K562 (cell line): ENCODE data around the gene TOR1A. TPM values are rescaled to one million over a fixed set of nuclear protein-coding genes. Genes with fewer than 3 reads are reported as not detected.

Experiments
- BHLHE40 ChIP-seq: IDR thresholded peaks from 2 replicates; pipeline ENCODE4 v1.6.1; 2011; ENCODE audit warnings: low read length, improper control_type of control experiment
- C11orf30 ChIP-seq: fragments of 450-650 bp; IDR thresholded peaks from 2 replicates; pipeline ENCODE4 v1.6.1; 2016; ENCODE audit warnings: low read depth, mild to moderate bottlenecking
- CBFB ChIP-seq: sonication (generic); formaldehyde crosslinking; IDR thresholded peaks from 2 replicates; pipeline ENCODE4 v1.4.0; 2020; ENCODE audit warnings: mild to moderate bottlenecking, missing genetic modification reagents
- COPS2 ChIP-seq: fragments of 450-650 bp; conservative IDR thresholded peaks from 2 replicates; pipeline ENCODE4 v1.6.1; 2016; ENCODE audit warnings: mild to moderate bottlenecking, moderate library complexity
- CTBP1 ChIP-seq: fragments of 450-650 bp; IDR thresholded peaks from 2 replicates; pipeline ENCODE4 v1.6.1; 2016; ENCODE audit warnings: borderline replicate concordance
- EHMT2 ChIP-seq: fragments of 450-650 bp; IDR thresholded peaks from 2 replicates; pipeline ENCODE4 v1.6.1; 2018; ENCODE audit warnings: antibody characterized with exemption
- ETS2 ChIP-seq: IDR thresholded peaks from 2 replicates; pipeline ENCODE4 v1.6.1; 2016; ENCODE audit warnings: borderline replicate concordance, missing genetic modification characterization, mild to moderate bottlenecking, moderate library complexity, missing compliant biosample characterization; ENCODE audit not compliant: poor library complexity, severe bottlenecking
- HIVEP1 ChIP-seq: fragments of 250-450 bp; sonication (Bioruptor Pico); IDR thresholded peaks from 2 replicates; pipeline ENCODE4 v1.4.0; 2020; ENCODE audit warnings: mild to moderate bottlenecking
- HNRNPK ChIP-seq: fragments of 200-400 bp; formaldehyde crosslinking; IDR thresholded peaks from one replicate; pipeline ENCODE4 v1.6.1; 2018; ENCODE audit warnings: mild to moderate bottlenecking, low read depth, low read length; ENCODE audit not compliant: poor library complexity, severe bottlenecking
- NELFE ChIP-seq: IDR thresholded peaks from 2 replicates; pipeline ENCODE4 v1.6.1; 2011; ENCODE audit warnings: mild to moderate bottlenecking; ENCODE audit not compliant: insufficient read depth, insufficient read length
- SMC3 ChIP-seq: conservative IDR thresholded peaks from 2 replicates; pipeline ENCODE4 v1.6.1; 2011; ENCODE audit warnings: low read depth, low read length, improper control_type of control experiment; ENCODE audit not compliant: insufficient read depth
- SREBF1 ChIP-seq: fragments of 150-350 bp; IDR thresholded peaks from 2 replicates; pipeline ENCODE4 v1.6.1; 2014; ENCODE audit warnings: antibody characterized with exemption, low read depth, low read length, borderline replicate concordance
- STAT6 ChIP-seq: sonication (generic); formaldehyde crosslinking; IDR thresholded peaks from 2 replicates; pipeline ENCODE4 v1.8.1; 2023; ENCODE audit warnings: mild to moderate bottlenecking, missing genetic modification reagents
- TEAD2 ChIP-seq: fragments of 450-650 bp; IDR thresholded peaks from 2 replicates; pipeline ENCODE4 v1.6.1; 2016; ENCODE audit warnings: missing genetic modification characterization, control low read depth, missing compliant biosample characterization
- TRIM24 ChIP-seq, 2 experiments: fragments of 450-650 bp; IDR thresholded peaks; 2 replicates each; pipeline ENCODE4 v1.6.1; 2016
- ZEB2 ChIP-seq: fragments of 450-650 bp; IDR thresholded peaks from 2 replicates; pipeline ENCODE4 v1.6.1; 2016
- ZNF140 ChIP-seq: fragments of 250-450 bp; sonication (Bioruptor Pico); IDR thresholded peaks from 2 replicates; pipeline ENCODE4 v1.8.0; 2021; ENCODE audit warnings: moderate library complexity, mild to moderate bottlenecking, inconsistent platforms
- polyA plus RNA-seq, 8 experiments: library from polyadenylated mRNA; depleted of rRNA in 4 of 8; stranded (reverse) in 5 of 8; unstranded in 3 of 8; fragments of >200 nt; fragmentation: Nextera tagmentation in 2 of 8; fragmentation: Illumina TruSeq in 1 of 8; extraction: Ambion mirVana in 2 of 8; extraction: Trizol in 1 of 8; gene quantifications; 2 replicates each; pipeline versions ENCODE4 v1.2.1 to v1.2.3, GENCODE V29; 2011 to 2014; ENCODE audit warnings: inconsistent platforms in 1 of 8, missing spikeins in 1 of 8
- total RNA-seq, 7 experiments: library from RNA; depleted of rRNA in 6 of 7; stranded (reverse); fragments of >200 nt in 6 of 7; fragmentation: Illumina TruSeq in 2 of 7; extraction: Trizol in 2 of 7; gene quantifications; 2 replicates each; pipeline versions ENCODE4 v1.2.1 to v1.2.3, GENCODE V29; 2011 to 2021; ENCODE audit warnings: low replicate concordance in 1 of 7
- TF ChIP-seq, protein P1 (sequence below): fragments of 250-450 bp; sonication (Bioruptor Pico); IDR thresholded peaks from 2 replicates; pipeline ENCODE4 v1.4.0; 2020
- TF ChIP-seq, protein P2 (sequence below): fragments of 250-450 bp; sonication (Bioruptor Pico); IDR thresholded peaks from 2 replicates; pipeline ENCODE4 v1.5.0; 2021; ENCODE audit warnings: mild to moderate bottlenecking, moderate library complexity
- TF ChIP-seq, protein P3 (sequence below), 2 experiments: fragments of 450-650 bp in 1 of 2; sonication (generic) in 1 of 2; formaldehyde crosslinking in 1 of 2; IDR thresholded peaks in 1 of 2; conservative IDR thresholded peaks in 1 of 2; 2 replicates each; pipeline versions ENCODE4 v1.6.1 to v1.8.1; 2016 to 2023; ENCODE audit warnings: mild to moderate bottlenecking in 2 of 2, moderate library complexity in 2 of 2, inconsistent platforms in 1 of 2, missing genetic modification reagents in 1 of 2

The TOR1A gene
- total and polyA plus RNA-seq, 9 of the 15 experiments (the other 6 are each of a cell fraction or from before 2014, with no cell fraction given) = 4.5 to 85.8 (median 51.3) TPM

- TF ChIP-seq STAT6 (CRISPR knock-in tag) (0 out of 2 replicates have a peak, but pooled peaks have one; percentile 30), BHLHE40 (peak; percentile 13; the same call in 1 of the 2 replicates), EHMT2 (no peak), SMC3 (peak; percentile 98), ZEB2 (no peak), CTBP1 (peak; percentile 31; the same call in 1 of the 2 replicates), NELFE (no peak), CBFB (no peak), C11orf30 (no peak), TRIM24 (IDR thresholded peaks at IDR 0.05) (no peak), COPS2 (no peak), ETS2 (tag) (no peak), ZNF140 (CRISPR knock-in tag) (no peak), HNRNPK (no peak), SREBF1 (no peak), HIVEP1 (CRISPR knock-in tag) (no peak), TEAD2 (tag) (no peak)
- TF ChIP-seq, protein P1, sequence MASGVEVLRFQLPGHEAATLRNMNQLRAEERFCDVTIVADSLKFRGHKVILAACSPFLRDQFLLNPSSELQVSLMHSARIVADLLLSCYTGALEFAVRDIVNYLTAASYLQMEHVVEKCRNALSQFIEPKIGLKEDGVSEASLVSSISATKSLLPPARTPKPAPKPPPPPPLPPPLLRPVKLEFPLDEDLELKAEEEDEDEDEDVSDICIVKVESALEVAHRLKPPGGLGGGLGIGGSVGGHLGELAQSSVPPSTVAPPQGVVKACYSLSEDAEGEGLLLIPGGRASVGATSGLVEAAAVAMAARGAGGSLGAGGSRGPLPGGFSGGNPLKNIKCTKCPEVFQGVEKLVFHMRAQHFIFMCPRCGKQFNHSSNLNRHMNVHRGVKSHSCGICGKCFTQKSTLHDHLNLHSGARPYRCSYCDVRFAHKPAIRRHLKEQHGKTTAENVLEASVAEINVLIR (CRISPR knock-in tag) = no peak
- TF ChIP-seq, protein P2, sequence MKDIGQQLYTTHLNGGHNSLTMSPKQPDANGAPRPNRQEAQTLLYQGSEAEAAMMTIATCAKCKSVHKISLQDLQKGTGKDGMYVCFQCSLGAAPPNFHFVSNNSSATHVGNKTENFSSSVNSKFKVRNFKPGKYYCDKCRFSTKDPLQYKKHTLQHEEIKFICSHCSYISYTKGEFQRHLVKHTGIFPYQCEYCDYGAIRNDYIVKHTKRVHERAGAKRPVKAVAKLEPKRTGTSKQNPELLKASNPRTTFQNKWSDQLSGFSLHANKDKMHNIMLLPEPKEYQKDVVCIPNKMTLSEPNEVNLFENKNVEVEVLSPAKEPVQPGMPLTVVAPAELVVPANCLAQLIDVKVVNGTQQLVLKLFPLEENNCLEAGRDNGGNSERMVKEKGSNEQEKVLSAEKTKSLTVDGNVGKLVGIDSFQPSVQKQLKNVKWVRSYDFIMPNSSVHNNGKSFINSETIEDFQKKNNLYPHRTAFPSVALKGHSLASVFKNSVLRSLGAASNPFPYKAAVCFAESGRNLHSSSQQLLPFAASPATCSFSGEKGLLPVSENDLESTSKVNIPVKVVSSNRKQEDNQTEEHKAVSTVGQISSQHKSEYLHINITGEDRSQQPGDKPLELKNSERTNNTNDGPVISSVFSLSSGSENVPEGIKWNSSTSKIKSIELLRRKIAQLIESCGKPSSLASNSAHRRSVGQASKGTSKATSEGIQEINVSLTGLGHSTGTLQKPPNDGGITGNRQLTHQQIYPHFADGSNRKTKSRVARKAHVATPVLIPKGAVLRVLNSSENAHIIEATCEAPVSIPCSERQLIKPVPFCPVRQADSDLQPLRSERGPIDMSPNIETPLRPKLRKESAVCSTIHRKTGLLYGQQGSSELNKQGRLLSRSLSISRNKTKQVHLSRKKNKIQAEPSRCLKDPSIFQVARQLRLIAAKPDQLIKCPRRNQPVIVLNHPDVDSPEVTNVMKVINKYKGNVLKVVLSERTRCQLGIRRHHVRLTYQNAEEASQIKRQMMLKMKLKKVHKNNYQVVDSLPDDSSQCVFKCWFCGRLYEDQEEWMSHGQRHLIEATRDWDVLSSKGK (CRISPR knock-in tag) = no peak
- TF ChIP-seq, protein P3, sequence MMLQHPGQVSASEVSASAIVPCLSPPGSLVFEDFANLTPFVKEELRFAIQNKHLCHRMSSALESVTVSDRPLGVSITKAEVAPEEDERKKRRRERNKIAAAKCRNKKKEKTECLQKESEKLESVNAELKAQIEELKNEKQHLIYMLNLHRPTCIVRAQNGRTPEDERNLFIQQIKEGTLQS (IDR thresholded peaks at IDR 0.05) = no peak
- TF ChIP-seq, protein P3 (CRISPR knock-in tag; conservative IDR thresholded peaks at IDR 0.05) = peak; percentile 79
These were observed 40.2 kb downstream of the TOR1A start (continued) for GRCh38 chr9:129783516-129784361.
